Esophagus muscularis mucosa (tissue), 3 donors: ENCODE measurements around the gene HOXB9.
A peak's percentile ranks its signal among the peaks of the same experiment; 100 is the strongest.

Experiments used
- POLR2A ChIP-seq: fragments of 450-650 bp; IDR thresholded peaks from one replicate; pipeline ENCODE4 v1.6.1; 2017; ENCODE audit warnings: antibody characterized with exemption, moderate library complexity, mild to moderate bottlenecking, low read depth
- TF ChIP-seq, protein P1 (sequence below), 3 experiments: fragments of 200-600 bp in 2 of 3; fragments of 450-650 bp in 1 of 3; sonication (generic) in 2 of 3; IDR thresholded peaks; one replicate each; pipeline ENCODE4 v1.5.1; 2017 to 2019; ENCODE audit warnings: antibody characterized with exemption in 3 of 3, mild to moderate bottlenecking in 2 of 3, moderate library complexity in 1 of 3

DNA sequence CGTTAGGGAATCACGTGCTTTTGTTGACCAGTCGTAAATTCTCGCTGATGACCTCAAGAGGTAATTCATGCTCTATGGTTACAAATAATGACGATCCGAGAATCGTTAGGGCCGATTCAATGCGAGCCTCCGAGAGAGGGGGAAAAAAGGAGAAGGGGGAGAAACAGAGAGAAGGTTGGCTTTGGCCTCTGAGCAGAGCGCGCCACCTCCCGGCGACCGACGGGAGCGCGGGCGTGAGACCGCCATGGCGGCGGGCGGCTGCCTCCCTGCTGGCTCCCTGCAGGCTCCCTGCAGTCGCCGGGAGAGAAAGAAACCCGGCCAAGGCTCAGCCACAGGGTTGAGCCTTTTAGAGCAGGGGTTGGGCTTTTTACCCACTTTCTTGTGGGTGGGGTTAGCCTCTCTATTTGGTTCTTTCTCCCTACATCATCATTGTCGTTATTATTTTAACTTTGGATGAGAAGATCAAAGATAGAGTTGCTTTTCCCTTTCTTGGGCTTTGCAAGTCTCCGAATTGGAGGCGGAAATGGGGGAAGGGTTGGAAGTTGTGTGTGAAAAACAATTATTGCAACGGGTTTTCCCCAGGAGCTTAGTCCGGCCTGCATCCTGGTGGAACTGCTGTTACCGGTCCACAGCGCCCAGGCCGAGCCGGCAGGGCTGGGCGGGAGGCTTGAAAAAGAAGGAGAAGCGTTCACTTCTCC is 32.2 kb downstream of the HOXB9 start:
- no peak for TF ChIP-seq POLR2A
- TF ChIP-seq, protein P1, sequence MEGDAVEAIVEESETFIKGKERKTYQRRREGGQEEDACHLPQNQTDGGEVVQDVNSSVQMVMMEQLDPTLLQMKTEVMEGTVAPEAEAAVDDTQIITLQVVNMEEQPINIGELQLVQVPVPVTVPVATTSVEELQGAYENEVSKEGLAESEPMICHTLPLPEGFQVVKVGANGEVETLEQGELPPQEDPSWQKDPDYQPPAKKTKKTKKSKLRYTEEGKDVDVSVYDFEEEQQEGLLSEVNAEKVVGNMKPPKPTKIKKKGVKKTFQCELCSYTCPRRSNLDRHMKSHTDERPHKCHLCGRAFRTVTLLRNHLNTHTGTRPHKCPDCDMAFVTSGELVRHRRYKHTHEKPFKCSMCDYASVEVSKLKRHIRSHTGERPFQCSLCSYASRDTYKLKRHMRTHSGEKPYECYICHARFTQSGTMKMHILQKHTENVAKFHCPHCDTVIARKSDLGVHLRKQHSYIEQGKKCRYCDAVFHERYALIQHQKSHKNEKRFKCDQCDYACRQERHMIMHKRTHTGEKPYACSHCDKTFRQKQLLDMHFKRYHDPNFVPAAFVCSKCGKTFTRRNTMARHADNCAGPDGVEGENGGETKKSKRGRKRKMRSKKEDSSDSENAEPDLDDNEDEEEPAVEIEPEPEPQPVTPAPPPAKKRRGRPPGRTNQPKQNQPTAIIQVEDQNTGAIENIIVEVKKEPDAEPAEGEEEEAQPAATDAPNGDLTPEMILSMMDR (IDR thresholded peaks at IDR 0.05): peak in 2 of 3 experiments; percentile 97 to 99
